Dermis microvascular lymphatic vessel endothelial cell (primary cell): ENCODE results near the gene CHMP4B. TPM values are rescaled to one million over a fixed set of nuclear protein-coding genes. Genes with fewer than 3 reads are reported as not detected.

Experiments
- DNase-seq, 2 donors: peaks; one replicate each; pipeline versions ENCODE4 v3.0.0 to v3.0.0-alpha.2; 2010; ENCODE audit warnings: low read depth in 2 of 2
- total RNA-seq: library from RNA; depleted of rRNA; stranded (reverse); fragments of >200 nt; gene quantifications from 2 replicates; pipeline ENCODE4 v1.2.1, GENCODE V29; 2014

The CHMP4B gene, protein sequence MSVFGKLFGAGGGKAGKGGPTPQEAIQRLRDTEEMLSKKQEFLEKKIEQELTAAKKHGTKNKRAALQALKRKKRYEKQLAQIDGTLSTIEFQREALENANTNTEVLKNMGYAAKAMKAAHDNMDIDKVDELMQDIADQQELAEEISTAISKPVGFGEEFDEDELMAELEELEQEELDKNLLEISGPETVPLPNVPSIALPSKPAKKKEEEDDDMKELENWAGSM
- 27.6 and 50.3 TPM in 2 replicates for total RNA-seq

DNA sequence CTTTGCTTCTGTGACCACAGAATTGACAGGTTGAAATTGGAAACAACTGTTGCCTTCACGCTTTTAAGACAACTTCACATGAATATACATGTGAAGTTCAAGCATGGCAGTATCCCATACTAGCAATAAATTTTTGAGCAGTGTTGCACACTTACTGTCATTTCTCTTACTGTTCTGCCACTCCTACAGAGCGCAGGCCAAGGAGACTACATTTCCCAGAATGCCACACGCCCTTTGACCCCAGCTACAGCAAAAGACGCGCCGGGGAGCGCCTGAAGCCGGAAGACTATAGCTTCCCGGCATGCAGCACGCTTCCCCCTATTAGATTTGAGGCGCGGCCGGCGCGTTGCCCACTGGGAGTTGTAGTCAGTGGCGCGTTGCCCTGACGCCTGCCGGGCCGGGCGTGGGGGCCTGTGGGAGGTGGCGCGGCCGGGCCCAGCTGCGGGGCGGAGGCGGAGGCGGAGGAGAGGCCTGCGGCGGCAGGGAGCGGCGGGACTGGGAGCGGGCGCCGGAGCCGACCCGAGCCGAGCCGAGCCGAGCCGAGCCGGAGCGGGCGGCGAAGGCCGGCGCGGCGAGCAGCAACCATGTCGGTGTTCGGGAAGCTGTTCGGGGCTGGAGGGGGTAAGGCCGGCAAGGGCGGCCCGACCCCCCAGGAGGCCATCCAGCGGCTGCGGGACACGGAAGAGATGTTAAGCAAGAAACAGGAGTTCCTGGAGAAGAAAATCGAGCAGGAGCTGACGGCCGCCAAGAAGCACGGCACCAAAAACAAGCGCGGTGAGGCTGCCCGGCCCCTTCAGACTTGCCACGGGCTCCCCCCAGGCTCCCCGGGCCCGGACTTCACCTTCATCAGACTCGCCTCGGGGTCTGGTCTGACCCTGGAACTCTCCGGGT lies at the start of gene CHMP4B:
Gene CHMP4B, plus strand, starts transcription at position 464 of the 891 bp plus-strand sequence. Its CDS starts 121 bp downstream, at position 585.
- DNase-seq, result peak; percentile 93 to 99

DNA sequence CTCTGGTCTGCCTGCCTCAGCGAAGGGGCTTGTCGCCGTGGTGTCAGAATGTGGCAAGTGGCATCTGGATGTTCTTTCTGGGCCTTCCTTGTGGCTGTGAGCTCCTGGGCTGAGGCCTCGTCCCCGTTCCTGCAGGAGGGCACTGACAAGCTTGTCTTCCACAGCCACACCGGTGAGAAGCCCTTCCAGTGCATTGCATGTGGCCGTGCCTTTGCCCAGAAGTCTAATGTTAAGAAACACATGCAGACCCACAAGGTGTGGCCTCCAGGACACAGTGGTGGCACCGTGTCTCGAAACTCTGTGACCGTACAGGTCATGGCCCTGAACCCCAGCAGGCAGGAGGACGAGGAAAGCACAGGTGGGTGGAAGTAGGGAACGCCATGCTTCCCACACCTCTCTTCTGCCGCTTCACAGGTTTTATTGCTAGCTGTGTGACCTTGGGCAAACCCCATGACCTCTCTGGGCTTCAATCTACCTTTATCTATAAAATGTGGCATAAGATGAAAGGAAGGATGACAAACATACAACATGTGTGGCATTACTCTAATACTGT lies 49.4 kb upstream of the CHMP4B start:
- DNase-seq, result no peak

DNA sequence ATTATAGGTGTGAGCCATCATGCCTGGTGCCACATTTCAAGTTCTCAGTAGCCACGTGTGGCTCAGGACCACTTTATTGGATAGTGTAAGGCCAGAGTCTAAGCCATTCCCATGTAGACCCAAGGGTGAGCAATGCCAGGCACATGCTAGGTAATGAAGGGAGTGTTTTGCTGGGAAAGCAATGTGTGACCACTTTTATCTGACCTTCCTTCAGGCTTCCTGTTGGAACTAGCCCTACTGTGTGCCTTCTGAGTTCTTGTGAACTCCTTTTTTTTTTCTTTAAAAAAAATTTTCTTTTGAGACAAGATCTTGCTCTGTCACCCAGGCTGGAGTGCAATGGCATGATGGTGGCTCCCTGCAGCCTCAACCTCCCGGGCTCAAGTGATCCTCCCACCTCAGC lies 46.0 kb upstream of the CHMP4B start:
- no peak for DNase-seq

DNA sequence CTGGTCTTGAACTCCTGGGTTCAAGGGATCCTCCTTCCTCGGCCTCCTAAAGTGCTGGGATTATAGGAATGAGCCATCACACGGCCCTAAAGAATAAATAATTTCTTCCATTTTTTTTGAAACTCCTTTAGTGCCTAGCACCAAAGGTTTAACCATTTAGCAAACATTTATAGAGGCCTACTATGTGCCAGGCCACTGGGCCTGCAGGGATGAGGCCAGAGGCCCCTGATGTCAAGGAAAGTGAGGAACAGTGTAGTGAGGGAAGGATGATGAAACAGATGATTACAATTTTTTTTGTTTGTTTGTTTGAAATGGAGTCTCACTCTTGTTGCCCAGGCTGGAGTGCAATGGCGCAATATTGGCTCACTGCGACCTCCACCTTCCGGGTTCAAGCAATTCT lies 45.6 kb upstream of the CHMP4B start:
- no peak for DNase-seq

DNA sequence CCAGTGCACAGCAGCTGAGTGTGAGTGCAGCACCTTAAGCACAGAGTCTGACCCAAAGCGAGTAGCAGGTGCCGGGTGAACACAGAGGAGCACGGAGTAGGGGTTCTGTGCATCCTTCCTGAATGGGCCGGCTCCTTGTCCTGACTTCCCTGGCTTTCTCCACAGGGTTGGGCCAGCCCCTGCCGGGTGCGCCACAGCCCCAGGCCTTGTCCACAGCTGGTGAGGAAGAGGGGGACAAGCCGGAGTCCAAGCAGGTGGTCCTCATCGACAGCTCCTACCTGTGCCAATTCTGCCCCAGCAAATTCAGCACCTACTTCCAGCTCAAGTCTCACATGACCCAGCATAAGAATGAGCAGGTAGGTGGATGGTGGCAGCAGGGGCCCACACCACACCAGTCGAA lies 44.5 kb upstream of the CHMP4B start:
- no peak for DNase-seq

DNA sequence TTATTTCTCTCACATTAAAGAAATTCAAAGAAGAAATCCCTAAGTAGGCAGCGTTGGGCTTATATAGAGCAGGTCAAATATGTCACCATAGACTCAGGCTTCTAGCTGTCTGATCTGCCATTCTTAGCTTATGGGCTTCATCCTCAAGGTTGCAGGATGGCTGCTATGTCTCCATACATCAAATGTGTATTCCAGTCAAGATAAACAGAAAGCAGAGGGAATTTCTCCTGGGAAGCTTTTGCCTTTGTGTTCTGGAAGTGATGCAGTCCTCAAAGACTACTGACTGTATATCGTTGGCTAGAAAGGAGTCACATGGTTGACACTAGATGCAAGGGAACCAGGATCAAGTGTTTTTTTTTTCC lies 43.4 kb upstream of the CHMP4B start:
- no peak for DNase-seq

DNA sequence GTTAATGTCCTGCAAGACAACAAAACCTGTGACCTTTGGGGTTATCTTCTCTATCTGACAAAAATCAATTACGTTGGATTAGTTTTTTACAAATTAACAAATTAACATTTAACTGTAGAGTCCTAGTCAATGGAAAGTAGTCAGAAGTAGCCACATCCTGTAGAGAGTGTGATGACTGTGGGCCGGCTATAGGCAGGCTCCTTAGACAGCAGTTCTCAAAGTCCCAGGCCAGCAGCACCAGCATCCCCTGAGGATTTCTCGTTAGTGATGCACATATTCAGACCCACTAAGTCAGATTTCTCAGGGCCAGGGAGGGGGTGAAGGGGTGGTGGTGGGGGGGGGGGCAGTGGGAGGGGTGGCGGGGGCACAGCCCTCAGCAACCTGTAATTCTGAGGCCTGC lies 42.1 kb upstream of the CHMP4B start:
- no peak for DNase-seq

DNA sequence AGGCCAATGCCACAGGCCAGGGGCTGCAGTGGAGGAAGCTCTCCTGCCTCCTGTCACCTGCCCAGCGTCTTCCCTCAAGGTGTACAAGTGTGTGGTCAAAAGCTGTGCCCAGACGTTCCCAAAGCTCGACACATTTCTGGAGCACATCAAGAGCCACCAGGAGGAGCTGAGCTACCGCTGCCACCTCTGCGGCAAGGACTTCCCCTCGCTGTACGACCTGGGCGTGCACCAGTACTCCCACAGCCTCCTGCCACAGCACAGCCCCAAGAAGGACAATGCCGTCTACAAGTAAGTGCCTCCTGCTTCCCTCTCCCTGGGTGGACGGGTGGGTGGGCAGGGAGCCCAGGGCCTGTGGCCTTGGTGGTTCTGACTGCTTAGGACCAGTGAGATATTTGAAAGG lies 41.1 kb upstream of the CHMP4B start:
- DNase-seq, result no peak

DNA sequence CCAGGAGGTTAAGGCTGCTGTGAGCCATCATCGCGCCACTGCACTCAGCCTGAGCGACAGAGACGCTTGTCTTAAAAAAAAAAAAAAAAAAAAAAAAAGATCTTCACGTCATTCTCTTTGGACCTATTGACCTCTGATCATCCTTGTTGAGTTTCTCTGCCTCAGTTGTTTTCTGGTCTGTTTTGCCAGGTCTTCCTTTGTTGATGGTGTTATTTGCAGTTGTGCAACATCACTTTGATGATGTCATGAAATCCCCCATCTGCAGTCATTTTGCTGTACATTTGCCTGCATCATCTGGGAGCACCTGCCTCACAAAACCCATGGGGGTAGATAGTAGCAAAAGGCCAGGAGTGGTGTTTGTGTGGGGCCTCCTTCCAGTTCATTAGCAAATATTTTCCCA lies 39.2 kb upstream of the CHMP4B start:
- DNase-seq, result no peak

DNA sequence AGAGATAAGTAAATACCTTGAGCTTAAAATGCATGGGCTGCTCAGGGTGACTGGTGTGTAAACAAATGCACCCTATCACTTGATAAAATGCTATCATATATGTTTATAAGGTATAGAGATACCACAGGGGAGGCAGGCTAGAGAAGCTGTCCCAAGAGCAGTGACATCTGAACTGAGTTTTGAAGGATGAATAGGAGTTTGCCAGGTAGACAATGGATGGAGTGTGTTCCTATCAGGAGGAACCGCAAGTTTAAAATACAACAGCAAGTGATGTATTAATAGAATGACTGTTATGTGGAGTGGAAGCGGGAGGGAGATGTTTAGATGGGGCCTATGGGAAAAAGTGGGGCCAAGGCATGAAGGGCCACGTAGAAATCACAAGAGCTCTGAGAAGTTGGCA lies 38.7 kb upstream of the CHMP4B start:
- no peak for DNase-seq

DNA sequence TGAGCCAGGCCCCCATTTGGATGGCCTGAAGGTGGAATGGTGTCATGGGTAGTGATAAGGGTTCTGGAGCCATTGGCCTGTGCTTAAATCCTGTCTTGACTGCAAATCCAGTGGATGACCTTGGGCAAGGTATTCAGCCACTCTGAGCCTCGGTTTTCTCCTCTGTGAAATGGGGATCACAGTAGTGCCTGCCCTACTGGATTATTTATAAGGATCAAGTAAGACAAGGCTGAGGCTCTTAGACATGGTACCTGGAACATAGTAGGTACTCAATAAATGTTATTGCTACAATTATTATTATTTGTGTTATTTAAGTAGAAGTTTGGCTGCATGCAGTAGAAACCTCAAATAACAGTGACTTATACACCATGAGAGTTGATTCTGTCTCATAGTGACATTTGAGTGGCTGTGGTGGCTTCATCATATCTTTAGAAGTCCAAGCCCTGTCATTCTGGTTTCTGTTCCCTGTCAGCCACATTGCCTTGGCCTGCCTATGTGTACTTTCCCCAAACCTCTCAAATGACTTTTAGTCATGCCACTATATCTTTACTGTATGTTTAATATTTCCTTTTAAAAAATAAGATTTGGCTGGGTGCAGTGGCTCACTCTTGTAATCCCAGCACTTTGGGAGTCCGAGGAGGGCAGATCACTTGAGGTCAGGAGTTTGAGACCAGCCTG lies 37.6 kb upstream of the CHMP4B start:
- DNase-seq, result no peak

DNA sequence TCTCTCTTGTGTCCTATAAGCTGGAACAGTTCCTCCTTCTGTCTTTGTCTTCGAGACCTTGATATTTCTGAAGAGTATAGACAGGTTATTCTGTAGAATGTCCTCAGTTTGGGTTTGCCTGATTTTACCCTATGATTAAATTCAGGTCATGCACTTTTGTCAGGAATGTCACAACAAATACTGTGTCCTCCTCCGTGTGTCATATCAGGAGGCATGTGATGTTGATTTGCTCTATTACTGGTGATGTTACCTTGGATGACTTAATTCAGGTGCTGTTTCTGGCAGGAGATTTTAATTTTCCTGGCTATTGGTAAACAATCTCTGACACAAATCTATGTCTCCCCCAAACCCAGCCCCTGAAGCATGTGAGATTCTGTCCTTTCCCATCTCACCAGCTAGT lies 33.3 kb upstream of the CHMP4B start:
- no peak for DNase-seq

DNA sequence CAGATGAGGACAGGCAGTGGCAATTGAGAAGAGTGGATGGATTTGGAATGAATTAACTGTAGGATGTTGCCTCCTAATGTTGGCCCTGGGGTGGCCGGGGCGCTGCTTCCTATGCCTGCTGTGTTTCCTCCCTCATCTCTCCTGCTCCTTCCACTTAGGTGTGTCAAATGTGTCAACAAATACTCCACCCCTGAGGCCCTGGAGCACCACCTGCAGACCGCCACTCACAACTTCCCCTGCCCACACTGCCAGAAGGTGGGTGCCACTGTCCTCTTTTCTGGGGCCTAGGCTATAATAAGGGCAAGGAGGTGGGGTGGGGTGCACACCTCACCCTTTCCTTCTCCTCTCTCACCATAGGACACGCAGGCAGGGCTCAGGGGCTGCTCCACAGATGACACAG lies 30.0 kb upstream of the CHMP4B start:
- no peak for DNase-seq

DNA sequence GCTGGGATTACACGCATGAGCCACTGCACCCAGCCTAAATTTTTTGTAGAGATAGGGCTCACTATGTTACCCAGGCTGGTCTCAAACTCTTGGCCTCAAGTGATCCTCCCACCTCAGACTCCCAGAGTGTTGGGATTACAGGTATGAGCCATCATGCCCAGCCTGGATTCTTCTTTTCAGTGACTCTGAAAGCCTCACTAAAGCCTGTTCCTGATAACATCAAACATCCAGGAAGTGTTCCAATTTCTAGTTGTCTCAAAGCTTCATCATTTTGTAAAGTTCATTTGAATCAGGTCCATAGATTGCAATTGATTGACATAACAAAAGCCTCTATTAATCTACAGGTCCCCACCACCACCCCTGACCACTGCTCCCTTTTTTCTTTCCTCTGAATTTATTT lies 29.2 kb upstream of the CHMP4B start:
- DNase-seq, result no peak

DNA sequence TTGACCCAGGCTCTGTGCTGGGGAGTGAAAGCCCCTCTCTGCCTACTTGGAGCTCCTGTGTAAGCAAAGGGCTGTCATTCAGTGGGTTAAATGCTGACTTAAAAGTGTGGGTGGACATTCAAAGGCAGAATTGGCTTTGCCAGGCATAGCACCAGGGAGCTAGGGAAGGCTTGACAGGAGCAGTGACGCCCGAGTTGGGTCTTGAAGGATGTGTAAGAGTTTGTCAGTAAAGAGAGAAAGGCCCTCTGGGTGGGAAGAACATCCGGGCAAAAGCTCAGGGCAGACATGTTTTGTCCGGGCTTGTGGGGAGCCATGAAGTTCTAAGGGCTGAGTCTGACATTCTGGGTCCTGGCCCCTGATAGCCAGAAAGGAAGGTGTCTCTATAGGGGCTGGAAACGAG lies 27.9 kb upstream of the CHMP4B start:
- DNase-seq, result no peak

DNA sequence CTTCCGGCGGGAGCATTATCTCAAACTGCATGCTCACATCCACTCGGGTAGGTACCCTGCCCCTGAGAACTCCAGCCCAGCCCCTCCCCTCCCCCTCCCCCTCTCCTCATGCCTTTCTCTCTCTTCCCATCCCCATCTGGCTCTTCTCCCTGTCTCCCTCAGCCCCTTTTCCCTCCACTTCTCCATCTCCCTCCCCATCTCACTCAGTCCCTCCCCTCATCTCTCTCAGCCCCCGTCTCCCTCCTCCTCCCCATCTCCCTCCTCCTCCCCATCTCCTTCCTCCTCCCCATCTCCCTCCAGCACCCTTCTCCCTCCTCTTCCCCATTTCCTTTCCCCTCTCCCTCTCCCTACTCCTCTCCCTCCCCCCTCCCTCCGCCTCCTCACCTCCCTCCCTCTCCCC lies 27.3 kb upstream of the CHMP4B start:
- DNase-seq, result no peak

DNA sequence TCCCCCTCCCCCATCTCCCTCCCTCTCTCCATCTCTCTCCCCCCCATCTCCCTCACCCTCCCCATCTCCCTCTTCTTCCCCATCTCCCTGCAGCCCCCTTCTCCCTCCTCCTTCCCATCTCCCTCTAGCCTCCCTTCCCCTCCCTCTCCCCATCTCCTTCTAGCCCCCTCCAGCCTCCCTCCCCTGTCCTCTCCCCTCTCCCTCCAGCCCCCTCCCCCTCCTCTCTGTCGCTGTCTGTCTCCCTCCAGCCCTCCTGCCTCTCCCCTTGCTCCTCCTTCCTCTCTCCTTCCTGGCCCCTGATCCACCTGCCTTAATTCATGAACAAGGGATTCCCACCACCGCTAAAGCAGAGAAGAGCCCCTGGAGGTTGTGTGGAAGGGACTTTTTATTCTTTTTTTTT lies 26.9 kb upstream of the CHMP4B start:
- DNase-seq, result no peak

DNA sequence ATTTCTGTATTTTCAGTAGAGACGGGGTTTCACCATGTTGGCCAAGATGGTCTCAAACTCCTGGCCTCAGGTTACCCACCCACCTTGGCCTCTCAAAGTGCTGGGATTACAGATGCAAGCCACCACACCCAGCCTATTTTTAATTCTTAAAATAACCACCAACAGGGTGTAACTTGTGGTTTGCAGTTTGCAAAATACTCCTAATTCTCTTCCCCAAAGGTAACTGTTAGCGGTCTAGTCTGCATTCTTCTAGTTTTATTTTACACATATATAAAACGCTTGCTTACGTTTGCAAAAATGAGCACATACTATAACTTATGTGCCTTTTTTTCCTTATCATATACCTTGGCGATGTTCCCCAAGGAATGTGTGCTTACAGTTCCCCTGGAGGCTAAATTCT lies 25.6 kb upstream of the CHMP4B start:
- no peak for DNase-seq

DNA sequence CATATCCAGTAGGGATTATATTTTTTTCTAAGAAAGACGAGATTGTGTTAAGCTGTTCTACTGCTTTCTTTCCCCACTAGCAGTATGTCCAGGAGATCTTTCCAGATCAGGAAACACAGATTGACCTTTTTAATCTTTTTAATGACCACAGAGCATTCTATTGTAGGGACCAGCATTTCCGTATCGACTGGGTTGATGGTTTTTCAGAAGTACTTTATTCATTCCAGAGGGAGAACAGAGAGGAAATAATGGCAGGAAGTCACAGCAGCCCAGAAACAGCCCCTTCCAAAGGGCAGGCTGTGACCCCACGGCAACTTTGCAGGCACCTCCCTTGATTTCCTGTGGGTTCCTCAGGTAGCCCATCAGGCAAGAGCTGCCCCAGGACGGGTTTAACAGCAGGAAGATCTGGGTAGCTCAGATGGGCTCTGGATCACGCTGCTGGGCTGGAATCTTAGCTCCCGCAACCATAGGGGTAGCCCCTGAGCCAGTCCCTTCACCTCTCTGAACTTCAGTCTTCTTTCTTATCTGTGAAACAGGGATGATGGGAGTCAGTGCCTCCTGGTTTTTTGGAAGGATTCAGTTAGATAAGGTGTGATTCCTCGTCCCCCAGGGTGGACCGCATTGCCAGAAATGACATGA lies 23.8 kb upstream of the CHMP4B start:
- peak in 1 of 2 donors; percentile 76 for DNase-seq

DNA sequence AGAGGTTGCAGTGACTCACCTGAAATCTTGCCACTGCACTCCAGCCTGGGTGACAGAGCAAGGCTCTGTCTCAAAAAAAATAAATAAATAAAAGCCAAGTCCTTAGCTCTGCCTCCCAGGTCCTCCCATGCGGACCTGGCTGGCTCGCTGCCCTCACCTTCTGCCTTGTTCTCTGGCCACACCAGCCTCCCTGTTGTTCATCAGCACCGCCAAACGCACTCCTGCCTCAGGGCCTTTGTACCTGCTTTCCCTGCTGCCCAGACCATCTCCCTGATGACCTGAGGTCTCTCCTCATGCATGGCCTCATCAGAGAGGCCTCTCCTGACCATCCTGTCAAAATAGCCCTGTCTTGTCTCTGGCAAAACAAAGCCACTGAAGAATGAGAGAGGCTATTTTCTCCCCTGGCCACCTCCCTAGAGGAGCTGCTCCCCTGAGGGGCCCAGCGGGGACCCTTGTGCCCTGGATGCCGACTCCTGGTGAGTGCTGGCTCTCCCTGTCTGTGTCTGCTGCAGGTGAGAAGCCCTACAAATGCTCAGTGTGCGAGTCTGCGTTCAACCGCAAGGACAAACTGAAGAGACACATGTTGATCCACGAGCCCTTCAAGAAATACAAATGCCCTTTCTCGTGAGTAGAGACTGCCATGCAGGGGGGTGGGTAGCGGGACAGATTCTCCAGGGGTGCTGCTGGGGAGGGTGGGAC lies 22.6 kb upstream of the CHMP4B start:
- no peak for DNase-seq
